Muscle layer of colon (tissue), 2 donors: ENCODE results near the gene MAGED4B.
"Not testable (repeated sequence)": the region's sequence is repeated elsewhere in the genome, so short reads cannot be mapped to it uniquely, and the experiment has no call there.

ENCODE experiments used
- H3K27ac ChIP-seq: one replicate; pipeline ENCODE4 v1.7.0; 2013; ENCODE audit warnings: low read depth, mild to moderate bottlenecking, low read length, moderate library complexity
- H3K27me3 ChIP-seq, 2 donors: one replicate each; pipeline ENCODE4 v1.7.0; 2013; ENCODE audit warnings: low read length in 2 of 2, mild to moderate bottlenecking in 2 of 2; ENCODE audit not compliant: insufficient read depth in 2 of 2, control insufficient read depth in 1 of 2
- H3K36me3 ChIP-seq: one replicate; pipeline ENCODE4 v1.7.0; 2013; ENCODE audit warnings: mild to moderate bottlenecking, low read length; ENCODE audit not compliant: insufficient read depth
- H3K4me1 ChIP-seq: one replicate; pipeline ENCODE4 v1.7.0; 2013; ENCODE audit warnings: mild to moderate bottlenecking, low read length; ENCODE audit not compliant: insufficient read depth
- H3K4me3 ChIP-seq, 2 donors: one replicate each; pipeline ENCODE4 v1.7.0; 2013; ENCODE audit warnings: low read length in 2 of 2, low read depth in 1 of 2, mild to moderate bottlenecking in 1 of 2, moderate library complexity in 1 of 2
- H3K9ac ChIP-seq: one replicate; pipeline ENCODE4 v1.7.0; 2013; ENCODE audit warnings: low read length
- H3K9me3 ChIP-seq: one replicate; pipeline ENCODE4 v1.7.0; 2013; ENCODE audit warnings: mild to moderate bottlenecking, low read length
- donor health status: abdominal sarcoma.
- donor health status: Adenocarcinoma of cecum.

The MAGED4B gene, protein sequence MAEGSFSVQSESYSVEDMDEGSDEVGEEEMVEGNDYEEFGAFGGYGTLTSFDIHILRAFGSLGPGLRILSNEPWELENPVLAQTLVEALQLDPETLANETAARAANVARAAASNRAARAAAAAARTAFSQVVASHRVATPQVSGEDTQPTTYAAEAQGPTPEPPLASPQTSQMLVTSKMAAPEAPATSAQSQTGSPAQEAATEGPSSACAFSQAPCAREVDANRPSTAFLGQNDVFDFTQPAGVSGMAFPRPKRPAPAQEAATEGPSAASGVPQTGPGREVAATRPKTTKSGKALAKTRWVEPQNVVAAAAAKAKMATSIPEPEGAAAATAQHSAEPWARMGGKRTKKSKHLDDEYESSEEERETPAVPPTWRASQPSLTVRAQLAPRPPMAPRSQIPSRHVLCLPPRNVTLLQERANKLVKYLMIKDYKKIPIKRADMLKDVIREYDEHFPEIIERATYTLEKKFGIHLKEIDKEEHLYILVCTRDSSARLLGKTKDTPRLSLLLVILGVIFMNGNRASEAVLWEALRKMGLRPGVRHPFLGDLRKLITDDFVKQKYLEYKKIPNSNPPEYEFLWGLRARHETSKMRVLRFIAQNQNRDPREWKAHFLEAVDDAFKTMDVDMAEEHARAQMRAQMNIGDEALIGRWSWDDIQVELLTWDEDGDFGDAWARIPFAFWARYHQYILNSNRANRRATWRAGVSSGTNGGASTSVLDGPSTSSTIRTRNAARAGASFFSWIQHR

DNA sequence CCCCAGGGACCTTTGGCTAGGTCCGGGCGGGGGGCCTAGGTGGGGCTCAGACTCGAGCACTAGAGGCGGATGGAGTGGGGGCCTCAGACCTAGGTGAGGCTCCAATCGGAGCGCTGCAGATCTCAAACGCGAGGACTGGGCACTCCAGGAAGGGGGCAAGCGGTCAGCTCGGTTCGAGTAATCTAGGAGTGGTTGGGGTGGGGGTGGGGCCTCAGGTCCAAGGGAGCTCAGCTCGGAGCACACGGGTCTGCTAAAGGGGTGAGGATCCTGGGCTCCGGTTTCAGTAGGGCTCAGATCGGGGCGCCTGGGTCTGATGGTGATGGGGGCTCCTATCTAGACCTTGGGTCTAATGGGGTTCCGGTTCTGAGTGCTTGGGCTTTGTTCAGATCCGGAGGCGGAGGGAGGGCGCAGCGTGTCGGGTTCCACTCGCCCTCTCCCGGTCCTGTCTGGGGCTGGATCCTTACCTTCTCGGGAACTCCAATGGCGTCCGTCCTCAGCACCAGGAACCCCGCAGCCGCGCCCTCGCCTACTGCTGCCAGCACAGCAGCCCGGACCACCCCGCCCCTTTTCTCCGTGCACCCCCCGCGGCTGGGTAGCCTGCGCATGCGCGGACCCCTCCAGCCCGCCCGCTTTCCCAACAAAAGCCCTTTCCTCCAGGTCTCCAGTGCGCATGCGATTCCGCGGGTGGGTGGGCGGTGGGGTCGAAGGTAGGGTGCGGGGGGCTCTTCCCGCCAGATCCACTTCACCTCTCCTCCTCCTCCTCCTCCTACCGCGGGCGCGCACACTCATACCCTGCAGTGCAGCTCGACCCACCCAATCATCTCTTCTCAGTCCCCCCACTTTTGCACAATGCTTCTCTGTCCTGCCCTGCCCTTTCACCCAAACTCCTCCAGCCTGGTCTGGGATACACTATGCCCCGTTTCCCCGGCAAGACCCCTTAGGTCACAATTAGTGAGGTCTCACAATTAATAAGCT is at the start of gene MAGED4B:
TSS of gene MAGED4B (minus strand) at position 518 of the 975 bp plus-strand sequence. CDS start 1,011 bp downstream, outside the sequence.
- H3K4me3 ChIP-seq, H3K27ac ChIP-seq, H3K36me3 ChIP-seq, H3K27me3 ChIP-seq, H3K9me3 ChIP-seq, H3K4me1 ChIP-seq, H3K9ac ChIP-seq: not testable (repeated sequence)

DNA sequence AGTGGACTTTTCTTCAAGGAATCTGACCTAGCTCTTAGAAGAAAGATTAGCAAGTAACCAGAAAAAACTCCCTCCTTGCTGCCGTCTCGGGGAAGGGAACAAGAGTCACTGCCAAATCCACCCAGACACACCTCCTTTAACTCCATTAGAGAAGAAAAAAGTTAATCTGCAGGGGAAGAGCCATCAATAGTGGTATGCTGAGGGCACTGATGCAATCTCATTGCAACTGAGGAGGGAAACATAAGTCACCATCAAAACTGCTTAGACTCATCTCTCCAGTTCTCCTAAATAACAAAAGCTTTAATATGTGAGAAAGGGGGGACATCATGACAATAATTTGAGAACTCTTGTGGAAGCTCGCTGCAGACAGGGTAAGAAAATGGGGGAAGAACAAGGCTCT is 49.3 kb upstream of the MAGED4B start:
- Histone ChIP-seq H3K9me3 (no peaks in the 10 kb centered on the region), H3K27ac (no peak overlapping the region), H3K36me3 (no peaks in the 10 kb centered on the region), H3K4me3 (no peak overlapping the region), H3K27me3 (no peaks in the 10 kb centered on the region), H3K4me1 (no peaks in the 10 kb centered on the region), H3K9ac (no peak overlapping the region)

DNA sequence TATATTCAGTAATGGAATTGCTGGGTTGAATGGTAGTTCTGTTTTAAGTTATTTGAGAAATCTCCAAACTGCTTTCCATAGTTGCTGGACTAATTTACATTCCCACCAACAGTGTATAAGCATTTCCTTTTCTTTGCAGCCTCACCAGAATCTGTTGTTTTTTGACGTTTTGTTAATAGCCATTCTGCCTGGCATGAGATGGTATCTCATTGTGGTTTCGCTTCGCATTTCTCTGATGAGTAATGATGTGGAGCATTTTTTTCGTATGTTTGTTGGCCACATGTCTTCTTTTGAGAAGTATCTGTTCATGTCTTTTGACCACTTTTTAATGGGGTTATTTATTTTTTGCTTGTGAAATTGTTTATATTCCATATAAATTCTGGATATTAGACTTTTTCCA is 13.6 kb upstream of the MAGED4B start:
- Histone ChIP-seq H3K27me3 (no peaks in the 10 kb centered on the region), H3K9ac (no peak overlapping the region), H3K4me1 (no peaks in the 10 kb centered on the region)

DNA sequence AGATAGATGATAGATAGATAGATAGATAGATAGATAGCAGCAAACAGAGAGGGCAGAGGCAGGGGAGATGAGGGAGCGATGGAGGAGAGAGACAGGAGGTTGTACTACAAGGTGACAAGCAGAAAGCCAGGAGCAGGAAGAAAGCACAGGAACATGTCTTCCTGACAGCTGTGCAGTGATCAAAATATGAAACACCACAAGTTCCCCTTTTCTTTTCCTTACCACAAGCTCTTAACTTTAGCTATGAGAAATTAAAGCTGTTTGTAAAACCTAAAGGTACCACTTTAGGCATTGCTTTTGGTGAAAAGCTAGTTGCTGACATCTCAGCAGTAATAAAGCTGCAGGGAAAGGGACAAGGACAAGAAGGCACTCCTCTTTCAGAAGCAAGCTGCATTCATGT is 9.1 kb upstream of the MAGED4B start:
- no peaks in the 10 kb centered on the region for H3K27me3 ChIP-seq
- H3K27ac ChIP-seq: no peak overlapping the region
- H3K9ac ChIP-seq: no peak overlapping the region
- H3K4me1 ChIP-seq: no peaks in the 10 kb centered on the region
- no peak overlapping the region for H3K4me3 ChIP-seq
- no peaks in the 10 kb centered on the region for H3K36me3 ChIP-seq
- H3K9me3 ChIP-seq: no peaks in the 10 kb centered on the region

More for the DNA sequence above, 13.6 kb upstream of the MAGED4B start:
- Histone ChIP-seq H3K4me3 (no peak overlapping the region), H3K36me3 (no peaks in the 10 kb centered on the region), H3K27ac (no peak overlapping the region), H3K9me3 (no peaks in the 10 kb centered on the region)

DNA sequence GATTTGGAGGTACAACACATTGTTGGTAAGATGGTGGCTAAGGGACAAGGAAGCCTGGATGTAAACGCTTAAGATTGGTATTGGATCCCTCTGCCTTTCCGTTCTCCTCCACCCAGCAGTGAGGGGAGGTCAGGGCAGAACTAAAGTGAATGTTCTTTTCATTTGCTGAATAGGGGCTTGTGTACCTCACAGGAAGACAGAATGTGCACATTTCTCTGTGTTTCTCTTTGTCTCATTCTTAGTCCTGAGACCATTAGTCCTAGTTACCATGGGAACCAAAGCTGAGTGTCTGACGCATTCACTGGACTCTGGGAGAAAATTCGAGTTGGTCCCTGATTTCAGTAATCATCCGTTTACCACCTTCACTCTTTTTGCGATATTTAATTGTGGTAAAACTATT is 26.7 kb downstream of the MAGED4B start:
- not testable (repeated sequence) for H3K4me3 ChIP-seq, H3K36me3 ChIP-seq, H3K27ac ChIP-seq, H3K9me3 ChIP-seq, H3K4me1 ChIP-seq, H3K9ac ChIP-seq, H3K27me3 ChIP-seq

DNA sequence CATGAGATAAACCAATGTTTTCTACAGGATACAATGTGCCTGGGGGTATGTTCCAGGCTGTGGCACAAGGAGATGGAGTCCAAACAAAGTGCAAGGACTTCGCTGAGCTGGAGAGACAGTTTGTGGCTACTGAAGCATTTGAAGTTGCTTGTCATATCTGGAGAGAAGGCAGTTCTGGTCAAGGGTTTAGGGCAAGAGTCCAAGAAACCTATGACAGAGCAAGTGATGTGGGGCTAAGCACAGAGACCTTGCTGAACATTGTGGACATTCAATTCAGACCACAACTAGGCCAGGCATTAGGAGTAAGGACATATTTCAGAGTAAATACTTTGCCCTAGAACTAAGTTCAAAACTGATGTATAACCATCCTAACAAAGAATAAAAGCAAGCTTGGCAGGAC is 34.8 kb downstream of the MAGED4B start:
- H3K36me3 ChIP-seq: no peaks in the 10 kb centered on the region

DNA sequence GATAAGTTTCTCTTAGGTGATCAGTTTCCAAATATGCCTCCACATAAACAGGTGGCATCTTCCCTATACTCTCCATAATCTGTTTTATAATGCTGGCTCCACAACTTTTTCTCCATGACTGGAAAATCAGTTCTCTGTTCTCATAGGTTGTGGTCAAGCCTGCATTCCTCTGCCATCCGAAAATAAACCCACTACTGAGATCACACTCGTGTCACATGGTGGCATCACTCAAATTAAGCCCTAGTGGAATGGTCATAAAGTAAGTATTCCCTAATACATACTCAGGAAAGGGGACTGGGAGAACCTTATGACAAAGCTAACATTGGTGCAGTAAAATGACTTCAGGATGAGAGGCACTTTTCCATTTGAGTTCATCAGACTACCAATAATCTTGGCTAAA is 37.6 kb downstream of the MAGED4B start:
- H3K27ac ChIP-seq: no peak overlapping the region

More for the DNA sequence above, 34.8 kb downstream of the MAGED4B start:
- H3K9ac ChIP-seq: no peak overlapping the region
- no peak overlapping the region for H3K4me3 ChIP-seq
- H3K27me3 ChIP-seq: peaks cover 0 to 3% of the 10 kb centered on the region in 2 donors
- no peaks in the 10 kb centered on the region for H3K9me3 ChIP-seq
- no peaks in the 10 kb centered on the region for H3K4me1 ChIP-seq
- H3K27ac ChIP-seq: no peak overlapping the region

DNA sequence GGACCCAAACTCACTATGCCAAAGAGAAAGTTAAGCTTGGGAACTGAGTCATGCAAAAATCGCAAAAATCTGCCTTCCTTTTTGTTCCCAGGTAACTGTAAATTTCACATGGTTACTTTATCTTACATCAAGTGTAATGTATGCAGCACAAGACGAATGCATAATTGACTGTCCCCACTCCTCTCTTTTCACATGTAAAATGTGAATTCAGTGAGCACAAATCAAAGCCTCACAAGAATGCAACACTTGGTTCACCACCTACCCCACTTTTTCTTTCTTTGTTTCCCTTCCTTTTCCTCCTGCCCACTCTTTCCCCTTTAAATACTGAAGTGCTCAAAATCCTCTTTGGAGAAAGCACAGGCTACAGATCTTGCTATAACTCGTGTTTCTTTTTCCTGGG is 53.2 kb downstream of the MAGED4B start:
- no peaks in the 10 kb centered on the region for H3K9me3 ChIP-seq
- H3K36me3 ChIP-seq: no peaks in the 10 kb centered on the region
- H3K27me3 ChIP-seq: no peaks in the 10 kb centered on the region
- no peak overlapping the region for H3K4me3 ChIP-seq
- H3K9ac ChIP-seq: no peak overlapping the region
- no peaks in the 10 kb centered on the region for H3K4me1 ChIP-seq
- H3K27ac ChIP-seq: no peak overlapping the region

More for the DNA sequence above, 37.6 kb downstream of the MAGED4B start:
- H3K9ac ChIP-seq: no peak overlapping the region
- peaks cover 0 to 3% of the 10 kb centered on the region in 2 donors for H3K27me3 ChIP-seq
- H3K4me3 ChIP-seq: no peak overlapping the region
- no peaks in the 10 kb centered on the region for H3K36me3 ChIP-seq
- H3K4me1 ChIP-seq: no peaks in the 10 kb centered on the region
- no peaks in the 10 kb centered on the region for H3K9me3 ChIP-seq
